Ureter (tissue), 1 donor: ENCODE data around the gene CHCHD6. TPM values are rescaled to one million over a fixed set of nuclear protein-coding genes. Genes with fewer than 3 reads are reported as not detected.

Experiments
- DNase-seq: peaks from one replicate; pipeline ENCODE4 v3.0.0-alpha.2; 2020; ENCODE audit warnings: low spot score
- total RNA-seq: library from RNA; stranded (reverse); gene quantifications from one replicate; pipeline ENCODE4 v1.2.4, GENCODE V29; 2023
- donor health status: DM: yes; HTN: yes; CAD: no.

CHCHD6 gene
- total RNA-seq, 1 donor from 2014 or later = 15.9 TPM

- DNase-seq = peak; percentile 60
These were observed 191.4 kb downstream of the CHCHD6 start for GRCh38 chr3:126895178-126896066.

GRCh38 chr3:126896067-126896441 lies 192.0 kb downstream of the CHCHD6 start:
- DNase-seq = no peak

- no peak for DNase-seq
These were observed 192.9 kb downstream of the CHCHD6 start for GRCh38 chr3:126896968-126897367.

GRCh38 chr3:126897943-126898342 lies 193.9 kb downstream of the CHCHD6 start:
- DNase-seq = no peak

GRCh38 chr3:126900859-126901540 lies 197.0 kb downstream of the CHCHD6 start:
- no peak for DNase-seq

GRCh38 chr3:126901631-126902030 lies 197.6 kb downstream of the CHCHD6 start:
- DNase-seq = no peak

- no peak for DNase-seq
These were observed 199.5 kb downstream of the CHCHD6 start for GRCh38 chr3:126903521-126903920.

- DNase-seq = no peak
These were observed 203.5 kb downstream of the CHCHD6 start for GRCh38 chr3:126907557-126907956.

- no peak for DNase-seq
These were observed 204.8 kb downstream of the CHCHD6 start for GRCh38 chr3:126908752-126909275.

GRCh38 chr3:126910231-126910630 lies 206.2 kb downstream of the CHCHD6 start:
- no peak for DNase-seq

GRCh38 chr3:126911162-126912026 lies 207.4 kb downstream of the CHCHD6 start:
- peak; percentile 84 for DNase-seq

GRCh38 chr3:126912027-126912422 lies 208.0 kb downstream of the CHCHD6 start:
- DNase-seq = no peak

GRCh38 chr3:126912491-126913195 lies 208.6 kb downstream of the CHCHD6 start:
- DNase-seq = no peak

- DNase-seq = peak; percentile 61
These were observed 209.5 kb downstream of the CHCHD6 start for GRCh38 chr3:126913524-126913923.

GRCh38 chr3:126914226-126914625 lies 210.2 kb downstream of the CHCHD6 start:
- no peak for DNase-seq

GRCh38 chr3:126915015-126915414 lies 211.0 kb downstream of the CHCHD6 start:
- no peak for DNase-seq

- DNase-seq = no peak
These were observed 212.5 kb downstream of the CHCHD6 start for GRCh38 chr3:126916546-126916945.

GRCh38 chr3:126917232-126917804 lies 213.3 kb downstream of the CHCHD6 start:
- DNase-seq = no peak

- no peak for DNase-seq
These were observed 214.3 kb downstream of the CHCHD6 start for GRCh38 chr3:126918355-126918821.

GRCh38 chr3:126921085-126921824 lies 217.2 kb downstream of the CHCHD6 start:
- DNase-seq = no peak
